Type B pancreatic cell (in vitro differentiated cells): ENCODE results near the gene PCCA. TPM values are rescaled to one million over a fixed set of nuclear protein-coding genes. Genes with fewer than 3 reads are reported as not detected.

Source experiments
- DNase-seq: peaks from one replicate; pipeline ENCODE4 v3.0.0; 2021; ENCODE audit warnings: mixed read lengths; ENCODE audit not compliant: unreplicated experiment; ENCODE audit errors: extremely low spot score
- H3K27ac Mint-ChIP-seq: 2 replicates; pipeline ENCODE4 v1.8.0; 2021; ENCODE audit warnings: mild to moderate bottlenecking, mixed read lengths
- H3K27me3 Mint-ChIP-seq: 2 replicates; pipeline ENCODE4 v1.8.0; 2021; ENCODE audit warnings: mixed read lengths
- H3K36me3 Mint-ChIP-seq: 2 replicates; pipeline ENCODE4 v1.8.0; 2021; ENCODE audit warnings: mixed read lengths
- H3K4me1 Mint-ChIP-seq: one replicate; pipeline ENCODE4 v1.8.0; 2021; ENCODE audit warnings: mixed read lengths; ENCODE audit not compliant: unreplicated experiment
- H3K4me3 Mint-ChIP-seq: 2 replicates; pipeline ENCODE4 v1.8.0; 2021; ENCODE audit warnings: mild to moderate bottlenecking, mixed read lengths
- H3K9me3 Mint-ChIP-seq: 2 replicates; pipeline ENCODE4 v1.8.0; 2021; ENCODE audit warnings: mixed read lengths
- total RNA-seq: library from RNA; stranded (reverse); gene quantifications from 2 replicates; pipeline ENCODE4 v1.2.1, GENCODE V29; 2021; ENCODE audit warnings: low replicate concordance
- TF ChIP-seq, protein P1 (sequence below): fragments of 200-600 bp; sonication (generic); conservative IDR thresholded peaks from 2 replicates; pipeline ENCODE4 v1.5.0; 2021; ENCODE audit warnings: antibody characterized with exemption, mild to moderate bottlenecking

PCCA gene
- total RNA-seq, 1 donor from 2014 or later = 46.8 TPM

DNA sequence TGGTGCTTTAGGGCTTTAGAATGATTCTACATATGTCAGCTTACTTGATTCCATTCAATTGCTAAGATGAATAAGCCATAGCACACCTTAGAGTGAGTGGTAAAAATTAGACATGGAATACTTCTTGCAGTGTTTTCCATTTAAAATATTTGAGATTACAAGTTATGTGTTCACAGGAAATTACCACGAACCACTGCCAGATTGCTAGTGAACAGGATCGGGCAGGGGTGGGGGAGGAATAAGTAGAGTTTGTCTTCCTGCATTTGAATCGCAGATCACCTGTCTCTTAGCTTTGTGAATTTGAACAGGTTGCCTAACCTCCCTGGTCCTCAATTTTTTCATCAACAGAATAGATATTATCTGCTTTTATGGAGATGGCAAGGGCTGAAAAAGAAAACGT is 375.1 kb downstream of the PCCA start:
- Mint-ChIP-seq H3K9me3 (no peaks in the 10 kb centered on the region), H3K27me3 (no peaks in the 10 kb centered on the region), H3K36me3 (peaks cover 12% of the 10 kb centered on the region), H3K27ac (no peak overlapping the region), H3K4me3 (no peak overlapping the region), H3K4me1 (peaks cover 4% of the 10 kb centered on the region)
- DNase-seq = no peak
- TF ChIP-seq, protein P1, sequence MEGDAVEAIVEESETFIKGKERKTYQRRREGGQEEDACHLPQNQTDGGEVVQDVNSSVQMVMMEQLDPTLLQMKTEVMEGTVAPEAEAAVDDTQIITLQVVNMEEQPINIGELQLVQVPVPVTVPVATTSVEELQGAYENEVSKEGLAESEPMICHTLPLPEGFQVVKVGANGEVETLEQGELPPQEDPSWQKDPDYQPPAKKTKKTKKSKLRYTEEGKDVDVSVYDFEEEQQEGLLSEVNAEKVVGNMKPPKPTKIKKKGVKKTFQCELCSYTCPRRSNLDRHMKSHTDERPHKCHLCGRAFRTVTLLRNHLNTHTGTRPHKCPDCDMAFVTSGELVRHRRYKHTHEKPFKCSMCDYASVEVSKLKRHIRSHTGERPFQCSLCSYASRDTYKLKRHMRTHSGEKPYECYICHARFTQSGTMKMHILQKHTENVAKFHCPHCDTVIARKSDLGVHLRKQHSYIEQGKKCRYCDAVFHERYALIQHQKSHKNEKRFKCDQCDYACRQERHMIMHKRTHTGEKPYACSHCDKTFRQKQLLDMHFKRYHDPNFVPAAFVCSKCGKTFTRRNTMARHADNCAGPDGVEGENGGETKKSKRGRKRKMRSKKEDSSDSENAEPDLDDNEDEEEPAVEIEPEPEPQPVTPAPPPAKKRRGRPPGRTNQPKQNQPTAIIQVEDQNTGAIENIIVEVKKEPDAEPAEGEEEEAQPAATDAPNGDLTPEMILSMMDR = no peak

- no peak overlapping the region for H3K27ac Mint-ChIP-seq
- TF ChIP-seq, protein P1 = no peak
- H3K4me1 Mint-ChIP-seq = peaks cover 8% of the 10 kb centered on the region
- H3K4me3 Mint-ChIP-seq = no peak overlapping the region
- DNase-seq = no peak
- H3K27me3 Mint-ChIP-seq = no peaks in the 10 kb centered on the region
- peaks cover 12% of the 10 kb centered on the region for H3K36me3 Mint-ChIP-seq
- H3K9me3 Mint-ChIP-seq = no peaks in the 10 kb centered on the region
Observed at GRCh38 chr13:100465558-100465957, 376.7 kb downstream of the PCCA start.

GRCh38 chr13:100470866-100471505 is 382.1 kb downstream of the PCCA start:
- H3K4me1 Mint-ChIP-seq = peaks cover 28% of the 10 kb centered on the region

GRCh38 chr13:100473087-100473486 is 384.2 kb downstream of the PCCA start:
- H3K4me1 Mint-ChIP-seq = peaks cover 28% of the 10 kb centered on the region
- TF ChIP-seq, protein P1 = no peak
- no peaks in the 10 kb centered on the region for H3K36me3 Mint-ChIP-seq
- H3K9me3 Mint-ChIP-seq = no peaks in the 10 kb centered on the region
- no peak overlapping the region for H3K4me3 Mint-ChIP-seq
- peak overlapping the region; percentile 5 for H3K27ac Mint-ChIP-seq
- DNase-seq = no peak
- no peaks in the 10 kb centered on the region for H3K27me3 Mint-ChIP-seq

More at GRCh38 chr13:100470866-100471505, 382.1 kb downstream of the PCCA start:
- no peaks in the 10 kb centered on the region for H3K9me3 Mint-ChIP-seq
- TF ChIP-seq, protein P1 = no peak
- no peaks in the 10 kb centered on the region for H3K27me3 Mint-ChIP-seq
- peaks cover 10% of the 10 kb centered on the region for H3K36me3 Mint-ChIP-seq
- no peak overlapping the region for H3K27ac Mint-ChIP-seq
- DNase-seq = no peak
- H3K4me3 Mint-ChIP-seq = no peak overlapping the region

DNA sequence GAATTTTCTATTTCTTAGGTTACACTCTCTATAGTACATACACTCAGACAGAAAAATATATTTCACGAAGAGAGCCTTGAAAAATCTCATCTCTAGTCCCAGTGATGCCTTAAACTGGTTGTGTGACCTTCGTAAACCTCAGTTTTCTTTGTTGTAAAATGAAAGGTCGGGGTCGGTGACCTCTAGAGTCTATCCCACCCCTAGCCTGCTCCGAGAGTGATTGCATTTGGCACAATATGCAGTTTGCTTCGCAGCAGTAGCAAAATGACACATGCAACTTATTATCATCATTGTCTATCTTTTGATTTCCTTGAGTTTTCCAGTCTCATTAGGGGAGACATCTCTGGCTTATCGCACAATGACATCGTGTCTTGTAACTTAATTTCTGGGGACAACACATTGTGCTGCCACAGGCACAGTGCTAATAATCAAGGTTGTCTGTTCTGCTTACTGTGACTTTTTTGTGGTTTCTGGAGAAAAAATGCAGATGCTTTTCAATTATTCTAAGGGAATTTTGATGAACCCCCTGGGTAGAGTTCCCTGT is 384.7 kb downstream of the PCCA start:
- no peaks in the 10 kb centered on the region for H3K36me3 Mint-ChIP-seq
- TF ChIP-seq, protein P1 = no peak
- no peak for DNase-seq
- no peaks in the 10 kb centered on the region for H3K27me3 Mint-ChIP-seq
- peaks cover 28% of the 10 kb centered on the region for H3K4me1 Mint-ChIP-seq
- no peak overlapping the region for H3K4me3 Mint-ChIP-seq
- peak overlapping the region; percentile 5 for H3K27ac Mint-ChIP-seq
- no peaks in the 10 kb centered on the region for H3K9me3 Mint-ChIP-seq
